ENCODE data around the gene SNX27. TPM values are rescaled to one million over a fixed set of nuclear protein-coding genes. Genes with fewer than 3 reads are reported as not detected.
A peak's percentile ranks its signal among the peaks of the same experiment; 100 is the strongest.

The SNX27 gene
- total and polyA plus RNA-seq, 12 donors, result 6.0 to 46.7 (median 24.1) TPM

- Histone ChIP-seq H3K27me3 (no peaks in the 10 kb centered on the region), H3K9me3 (replicated peaks in 1 of 3) (no peaks in the 10 kb centered on the region), H3K36me3 (replicated peaks in 1 of 2) (no peaks in the 10 kb centered on the region), H3K4me1 (replicated peaks in 1 of 2) (peaks cover 6 to 9% of the 10 kb centered on the region in 2 donors), H3K4me3 (no peak overlapping the region), H3K27ac (peak overlapping the region in 1 of 5 donors; percentile 64)
- peak in 1 of 7 donors; percentile 71 for DNase-seq
- WGBS, 4 donors, result 33 to 41% (median 40%) methylated on average over 14 to 17 of the region's 17 CpGs
- intact Hi-C loops (cut with DNase I), result no loop called here
- TF ChIP-seq POLR2A (IDR thresholded peaks at IDR 0.05) (no peak), CTCF (IDR thresholded peaks at IDR 0.05) (peak in 1 of 6 experiments; percentile 26)
Observed at GRCh38 chr1:151715726-151716404, 104.0 kb downstream of the SNX27 start.

- Histone ChIP-seq H3K9me3 (replicated peaks in 1 of 3) (no peaks in the 10 kb centered on the region), H3K27me3 (no peaks in the 10 kb centered on the region), H3K27ac (peak overlapping the region in 1 of 5 donors; percentile 64), H3K36me3 (replicated peaks in 1 of 2) (no peaks in the 10 kb centered on the region), H3K4me3 (no peak overlapping the region), H3K4me1 (replicated peaks in 1 of 2) (peaks cover 7 to 12% of the 10 kb centered on the region in 2 donors)
- WGBS, 4 donors, result 9 to 29% (median 13%) methylated on average over 4 to 11 of the region's 11 CpGs
- intact Hi-C loops (cut with DNase I), result no loop called here
- TF ChIP-seq CTCF (IDR thresholded peaks at IDR 0.05) (no peak), POLR2A (IDR thresholded peaks at IDR 0.05) (no peak)
- DNase-seq, result no peak
Observed at GRCh38 chr1:151716405-151716762, 104.5 kb downstream of the SNX27 start.

- WGBS, 4 donors, result 8 to 17% (median 10%) methylated on average over 20 to 27 of the region's 27 CpGs
Observed at GRCh38 chr1:151716771-151717631, 105.2 kb downstream of the SNX27 start, which contains the start of gene CELF3. Gene CELF3, minus strand, starts transcription at chr1:151716803. Its CDS starts 783 bp downstream, at chr1:151716020.

More at GRCh38 chr1:151716771-151717631, 105.2 kb downstream of the SNX27 start, which contains the start of gene CELF3:
- no peak within 1 kb of the TSS for H3K4me3 ChIP-seq
- TF ChIP-seq CTCF (IDR thresholded peaks at IDR 0.05) (no peak), POLR2A (IDR thresholded peaks at IDR 0.05) (no peak)
- H3K9me3 ChIP-seq (replicated peaks in 1 of 3), result no peaks in the 10 kb centered on the region
- H3K4me1 ChIP-seq (replicated peaks in 1 of 2), result peaks cover 12 to 18% of the 10 kb centered on the region in 2 donors
- peak in 3 of 7 donors; percentile 36 to 91 (median 38) for DNase-seq
- intact Hi-C loops (cut with DNase I), result no loop called here
- H3K36me3 ChIP-seq (replicated peaks in 1 of 2), result no peaks in the 10 kb centered on the region
- H3K27me3 ChIP-seq, result no peaks in the 10 kb centered on the region
- peak within 1 kb of the TSS in 1 of 5 donors; percentile 64 for H3K27ac ChIP-seq
